Kidney (tissue), 22 donors: ENCODE results near the gene C1orf226. TPM values are rescaled to one million over a fixed set of nuclear protein-coding genes. Genes with fewer than 3 reads are reported as not detected.

ENCODE experiments used
- DNase-seq, 5 donors: peaks; one replicate each; pipeline ENCODE4 v3.0.0-alpha.2; 2013 to 2020
- FAIRE-seq: peaks from 2 replicates; lab custom pipeline; 2012; peaks lifted over from hg19 to GRCh38; lab: Jason Lieb, UNC
- H3K27ac ChIP-seq, 2 donors: one replicate each; pipeline ENCODE4 v1.7.0; 2013; ENCODE audit warnings: low read depth in 2 of 2, low read length in 2 of 2, inconsistent platforms in 1 of 2
- H3K27me3 ChIP-seq: one replicate; pipeline ENCODE4 v1.7.1; 2013; ENCODE audit warnings: low read length, inconsistent platforms; ENCODE audit not compliant: control insufficient read depth, insufficient read depth
- H3K36me3 ChIP-seq, 3 donors: one replicate each; pipeline versions ENCODE4 v1.7.0 to v1.7.1; 2013; ENCODE audit warnings: low read length in 3 of 3, control low read depth in 1 of 3, inconsistent platforms in 1 of 3; ENCODE audit not compliant: insufficient read depth in 3 of 3, control insufficient read depth in 2 of 3
- H3K4me1 ChIP-seq, 3 donors: one replicate each; pipeline versions ENCODE4 v1.7.0 to v1.7.1; 2013; ENCODE audit warnings: low read length in 3 of 3, inconsistent platforms in 1 of 3, low read depth in 1 of 3; ENCODE audit not compliant: control insufficient read depth in 2 of 3, insufficient read depth in 2 of 3
- H3K4me3 ChIP-seq, 3 donors: one replicate each; pipeline versions ENCODE4 v1.7.0 to v1.8.1; 2013; ENCODE audit warnings: low read length in 3 of 3, control low read depth in 1 of 3, inconsistent platforms in 1 of 3
- H3K9ac ChIP-seq, 3 donors: one replicate each; pipeline versions ENCODE4 v1.7.0 to v1.7.1; 2013; ENCODE audit warnings: low read length in 3 of 3, control low read depth in 1 of 3, inconsistent platforms in 1 of 3
- H3K9me3 ChIP-seq, 3 donors: one replicate each; pipeline versions ENCODE4 v1.7.0 to v1.7.1; 2013; ENCODE audit warnings: low read length in 3 of 3, control low read depth in 1 of 3, inconsistent platforms in 1 of 3; ENCODE audit not compliant: control insufficient read depth in 2 of 3, insufficient read depth in 1 of 3
- intact Hi-C: fragments of 100-400 bp; cut with DNase I; formaldehyde crosslinking; loops from one replicate; pipeline ENCODE4 v1.11.1; 2022
- long read RNA-seq, 10 donors: library from polyadenylated mRNA in 1 of 10; unstranded in 1 of 10; transcript quantifications; one replicate each; pipeline ENCODE4 v2.0.0 and lab custom pipeline, GENCODE V29; 2021 to 2026
- polyA plus RNA-seq: library from polyadenylated mRNA; stranded (reverse); fragments of 350-450 nt; fragmentation: Illumina TruSeq; extraction: RNeasy Lipid Tissue Mini Kit (QIAGEN cat#74804); gene quantifications from one replicate; pipeline ENCODE4 v1.2.3, GENCODE V29; 2014; ENCODE audit warnings: low read depth, low replicate concordance; ENCODE audit not compliant: insufficient read depth
- total RNA-seq: library from RNA; stranded (reverse); fragmentation: NEBNext Ultra II Directional; extraction: Animal tissue kit (Norgen Biotek cat#: 25700); gene quantifications from one replicate; pipeline ENCODE4 v1.2.1, GENCODE V29; 2021
- TF ChIP-seq, protein P1 (sequence below): IDR thresholded peaks from 3 replicates; pipeline ENCODE4 v1.5.1; 2012; ENCODE audit warnings: mild to moderate bottlenecking, moderate library complexity, borderline replicate concordance; ENCODE audit not compliant: insufficient read depth; ENCODE audit errors: extremely low read depth
- donor health status: control.
- donor health status: control.
- donor health status: control.
- donor health status: control.
- donor health status: control.
- donor health status: DM: yes; HTN: yes; CAD: no.
- donor health status: Normal renal cell carcinoma (clear cell type).

The C1orf226 gene, protein sequence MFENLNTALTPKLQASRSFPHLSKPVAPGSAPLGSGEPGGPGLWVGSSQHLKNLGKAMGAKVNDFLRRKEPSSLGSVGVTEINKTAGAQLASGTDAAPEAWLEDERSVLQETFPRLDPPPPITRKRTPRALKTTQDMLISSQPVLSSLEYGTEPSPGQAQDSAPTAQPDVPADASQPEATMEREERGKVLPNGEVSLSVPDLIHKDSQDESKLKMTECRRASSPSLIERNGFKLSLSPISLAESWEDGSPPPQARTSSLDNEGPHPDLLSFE
- 15.2 TPM for total RNA-seq
- polyA plus RNA-seq, result 4.9 TPM
- long read RNA-seq, donor 1, full-length matches to known transcripts, result 1 of 1 reads
- long read RNA-seq, donor 1, partial matches to known transcripts, result 0 of 1 reads
- long read RNA-seq, donor 1, other reads (novel, unspliced or antisense), result 0 of 1 reads
- long read RNA-seq, donor 2, result 0 reads
- long read RNA-seq, donor 3, full-length matches to known transcripts, result 1 of 1 reads
- long read RNA-seq, donor 3, partial matches to known transcripts, result 0 of 1 reads
- long read RNA-seq, donor 3, other reads (novel, unspliced or antisense), result 0 of 1 reads
- long read RNA-seq, donor 4, full-length matches to known transcripts, result 1 of 1 reads
- long read RNA-seq, donor 4, partial matches to known transcripts, result 0 of 1 reads
- long read RNA-seq, donor 4, other reads (novel, unspliced or antisense), result 0 of 1 reads
- long read RNA-seq, donor 5, result 0 reads
- long read RNA-seq, donor 6, result 0 reads
- long read RNA-seq, donor 7, partial matches to known transcripts, result 0 of 14 reads
- long read RNA-seq, donor 7, other reads (novel, unspliced or antisense), result 14 of 14 reads
- long read RNA-seq, donor 8, result 0 reads
- long read RNA-seq, donor 9, full-length matches to known transcripts, result 1 of 1 reads
- long read RNA-seq, donor 9, partial matches to known transcripts, result 0 of 1 reads
- long read RNA-seq, donor 9, other reads (novel, unspliced or antisense), result 0 of 1 reads
- long read RNA-seq, donor 10, full-length matches to known transcripts, result 1 of 1 reads
- long read RNA-seq, donor 10, partial matches to known transcripts, result 0 of 1 reads
- long read RNA-seq, donor 10, other reads (novel, unspliced or antisense), result 0 of 1 reads

DNA sequence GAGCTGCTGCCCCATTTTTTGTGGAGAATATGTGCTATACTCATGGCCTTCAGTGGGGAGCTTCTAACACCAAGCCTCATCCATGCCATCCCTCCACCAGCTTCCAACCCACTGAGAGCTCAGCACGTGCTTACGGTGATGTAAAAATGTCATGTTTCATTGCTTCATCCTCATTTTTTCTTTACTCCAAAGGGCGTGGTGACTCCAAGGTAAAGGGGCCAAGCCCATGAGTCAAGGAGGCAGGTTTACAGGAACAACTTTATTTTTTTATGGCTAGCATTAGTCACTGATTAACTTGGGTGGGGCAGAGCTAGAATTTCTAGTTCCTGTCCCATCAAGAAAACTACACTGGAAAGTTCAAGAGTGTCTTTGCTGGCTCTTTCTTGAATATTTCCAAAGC is at the start of gene C1orf226:
Gene C1orf226 (plus strand): TSS at position 346 of the 400 bp plus-strand sequence. CDS start 174 bp downstream, outside the sequence.
- Histone ChIP-seq H3K36me3 (peaks cover 0 to 4% (median 0%) of the 10 kb centered on the region in 3 donors), H3K9me3 (no peaks in the 10 kb centered on the region), H3K4me3 (no peak within 1 kb of the TSS), H3K9ac (no peak within 1 kb of the TSS), H3K27ac (peak within 1 kb of the TSS in 1 of 2 donors; percentile 71), H3K4me1 (peaks cover 0 to 5% (median 0%) of the 10 kb centered on the region in 3 donors), H3K27me3 (no peaks in the 10 kb centered on the region)
- FAIRE-seq (no peak), DNase-seq (peak in 2 of 5 donors; percentile 25 to 33)
- intact Hi-C loops, result no loop called here
- TF ChIP-seq, protein P1, sequence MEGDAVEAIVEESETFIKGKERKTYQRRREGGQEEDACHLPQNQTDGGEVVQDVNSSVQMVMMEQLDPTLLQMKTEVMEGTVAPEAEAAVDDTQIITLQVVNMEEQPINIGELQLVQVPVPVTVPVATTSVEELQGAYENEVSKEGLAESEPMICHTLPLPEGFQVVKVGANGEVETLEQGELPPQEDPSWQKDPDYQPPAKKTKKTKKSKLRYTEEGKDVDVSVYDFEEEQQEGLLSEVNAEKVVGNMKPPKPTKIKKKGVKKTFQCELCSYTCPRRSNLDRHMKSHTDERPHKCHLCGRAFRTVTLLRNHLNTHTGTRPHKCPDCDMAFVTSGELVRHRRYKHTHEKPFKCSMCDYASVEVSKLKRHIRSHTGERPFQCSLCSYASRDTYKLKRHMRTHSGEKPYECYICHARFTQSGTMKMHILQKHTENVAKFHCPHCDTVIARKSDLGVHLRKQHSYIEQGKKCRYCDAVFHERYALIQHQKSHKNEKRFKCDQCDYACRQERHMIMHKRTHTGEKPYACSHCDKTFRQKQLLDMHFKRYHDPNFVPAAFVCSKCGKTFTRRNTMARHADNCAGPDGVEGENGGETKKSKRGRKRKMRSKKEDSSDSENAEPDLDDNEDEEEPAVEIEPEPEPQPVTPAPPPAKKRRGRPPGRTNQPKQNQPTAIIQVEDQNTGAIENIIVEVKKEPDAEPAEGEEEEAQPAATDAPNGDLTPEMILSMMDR, result no peak

DNA sequence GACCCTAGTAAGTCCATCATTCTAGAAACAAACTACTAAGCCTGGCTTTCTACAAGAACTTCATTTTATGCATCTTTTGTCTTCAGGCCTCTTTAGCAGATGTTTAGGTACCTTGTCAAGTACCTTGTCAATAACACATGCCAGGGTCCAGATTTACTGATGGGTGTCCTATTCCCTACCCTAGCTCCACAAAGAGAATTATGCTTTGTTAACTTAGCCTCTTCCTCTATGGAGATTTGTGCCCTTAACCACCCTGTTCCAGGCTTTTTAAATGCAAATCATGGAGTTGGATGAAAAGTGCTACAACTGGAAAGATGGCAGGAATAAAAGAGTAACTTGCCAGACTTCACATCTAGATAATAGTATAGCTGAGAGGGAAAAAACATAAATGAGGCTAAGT is 47.5 kb upstream of the C1orf226 start:
- FAIRE-seq, result no peak
- no peaks in the 10 kb centered on the region for H3K9me3 ChIP-seq
- H3K27ac ChIP-seq, result no peak overlapping the region
- DNase-seq, result no peak
- H3K36me3 ChIP-seq, result no peaks in the 10 kb centered on the region
- no peak overlapping the region for H3K4me3 ChIP-seq
- intact Hi-C loops, result no loop called here
- TF ChIP-seq, protein P1, result no peak
- no peaks in the 10 kb centered on the region for H3K27me3 ChIP-seq
- no peaks in the 10 kb centered on the region for H3K4me1 ChIP-seq
- no peak overlapping the region for H3K9ac ChIP-seq

DNA sequence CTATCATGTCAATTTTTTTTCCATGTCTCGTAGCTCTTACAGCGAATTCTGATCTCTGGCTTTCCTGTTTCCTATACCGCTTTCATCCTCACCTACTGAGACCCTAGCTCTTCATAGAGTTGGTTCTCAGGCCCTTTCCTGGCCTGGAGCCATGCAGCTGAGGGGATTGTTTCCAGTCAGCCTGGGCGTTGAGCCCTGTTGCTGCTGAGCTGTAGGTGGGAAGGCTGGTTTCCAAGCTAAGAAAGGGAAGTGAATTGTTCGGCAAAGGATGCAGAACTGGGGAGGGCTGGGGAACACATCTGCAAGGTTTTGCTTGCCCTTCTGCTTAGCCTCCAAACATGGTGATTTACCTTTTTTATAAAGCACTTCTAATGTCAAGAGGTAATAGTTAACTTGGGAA is 46.4 kb upstream of the C1orf226 start:
- H3K27me3 ChIP-seq, result no peaks in the 10 kb centered on the region
- intact Hi-C loops, result no loop called here
- H3K9ac ChIP-seq, result no peak overlapping the region
- H3K36me3 ChIP-seq, result no peaks in the 10 kb centered on the region
- H3K4me1 ChIP-seq, result no peaks in the 10 kb centered on the region
- TF ChIP-seq, protein P1, result no peak
- FAIRE-seq (no peak), DNase-seq (no peak)
- H3K27ac ChIP-seq, result no peak overlapping the region
- no peak overlapping the region for H3K4me3 ChIP-seq
- no peaks in the 10 kb centered on the region for H3K9me3 ChIP-seq
